RWPE2 (cell line): ENCODE results near the gene CFAP20DC.

Experiments
- ATAC-seq: fragments of 200-7000 bp; cut with Tn5 transposase; 3 replicates; pipeline ENCODE4 v1.9.1; 2021; ENCODE audit warnings: low read depth
- DNase-seq: peaks from one replicate; pipeline ENCODE4 v3.0.0-alpha.2; 2020; ENCODE audit warnings: low spot score
- H3K27ac ChIP-seq: fragments of 450-650 bp; 2 replicates; pipeline ENCODE4 v1.5.1; 2017; ENCODE audit warnings: mild to moderate bottlenecking; ENCODE audit not compliant: poor library complexity, severe bottlenecking
- H3K27me3 ChIP-seq: fragments of 250-450 bp; sonication (Bioruptor Pico); 2 replicates; pipeline ENCODE4 v1.5.1; 2021; ENCODE audit warnings: mild to moderate bottlenecking, moderate library complexity; ENCODE audit not compliant: insufficient read depth, poor library complexity, severe bottlenecking
- H3K36me3 ChIP-seq: fragments of 250-450 bp; sonication (Bioruptor Pico); 2 replicates; pipeline ENCODE4 v1.5.1; 2020; ENCODE audit warnings: low read depth, mild to moderate bottlenecking, moderate library complexity
- H3K4me1 ChIP-seq: fragments of 250-450 bp; sonication (Bioruptor Pico); 2 replicates; pipeline ENCODE4 v1.5.1; 2021; ENCODE audit warnings: mild to moderate bottlenecking, moderate library complexity; ENCODE audit not compliant: insufficient read depth, poor library complexity, severe bottlenecking
- H3K4me3 ChIP-seq: fragments of 250-450 bp; sonication (Bioruptor Pico); 2 replicates; pipeline ENCODE4 v1.5.1; 2021; ENCODE audit warnings: mild to moderate bottlenecking, moderate library complexity; ENCODE audit not compliant: severe bottlenecking
- H3K9me3 ChIP-seq: fragments of 250-450 bp; sonication (Bioruptor Pico); 2 replicates; pipeline ENCODE4 v1.5.1; 2021; ENCODE audit warnings: mild to moderate bottlenecking, moderate library complexity; ENCODE audit not compliant: severe bottlenecking
- CTCF ChIP-seq: fragments of 450-650 bp; IDR thresholded peaks from one replicate; pipeline ENCODE4 v1.5.1; 2017; ENCODE audit warnings: mild to moderate bottlenecking, moderate library complexity; ENCODE audit not compliant: poor library complexity, severe bottlenecking

Gene CFAP20DC

GRCh38 chr3:59085976-59086375 is 36.2 kb upstream of the CFAP20DC start:
- no peak overlapping the region for H3K27ac ChIP-seq
- no peak for TF ChIP-seq CTCF
- peaks cover 11% of the 10 kb centered on the region for H3K4me1 ChIP-seq
- no peaks in the 10 kb centered on the region for H3K9me3 ChIP-seq
- H3K4me3 ChIP-seq, result no peak overlapping the region
- DNase-seq (no peak), ATAC-seq (no peak)
- H3K36me3 ChIP-seq, result no peaks in the 10 kb centered on the region
- H3K27me3 ChIP-seq, result no peaks in the 10 kb centered on the region

- DNase-seq (no peak), ATAC-seq (peak; percentile 55; the same call in 2 of the 3 replicates)
- no peak overlapping the region for H3K27ac ChIP-seq
- H3K4me1 ChIP-seq, result peaks cover 11% of the 10 kb centered on the region
- H3K9me3 ChIP-seq, result no peaks in the 10 kb centered on the region
- TF ChIP-seq CTCF, result no peak
- H3K4me3 ChIP-seq, result no peak overlapping the region
- no peaks in the 10 kb centered on the region for H3K27me3 ChIP-seq
- H3K36me3 ChIP-seq, result no peaks in the 10 kb centered on the region
Measured at GRCh38 chr3:59084583-59084982, 34.8 kb upstream of the CFAP20DC start.

GRCh38 chr3:59082106-59082505 is 32.3 kb upstream of the CFAP20DC start:
- Histone ChIP-seq H3K9me3 (no peaks in the 10 kb centered on the region), H3K27ac (no peak overlapping the region), H3K27me3 (no peaks in the 10 kb centered on the region), H3K4me1 (peaks cover 11% of the 10 kb centered on the region), H3K4me3 (no peak overlapping the region), H3K36me3 (no peaks in the 10 kb centered on the region)
- DNase-seq (no peak), ATAC-seq (no peak)
- no peak for TF ChIP-seq CTCF

DNA sequence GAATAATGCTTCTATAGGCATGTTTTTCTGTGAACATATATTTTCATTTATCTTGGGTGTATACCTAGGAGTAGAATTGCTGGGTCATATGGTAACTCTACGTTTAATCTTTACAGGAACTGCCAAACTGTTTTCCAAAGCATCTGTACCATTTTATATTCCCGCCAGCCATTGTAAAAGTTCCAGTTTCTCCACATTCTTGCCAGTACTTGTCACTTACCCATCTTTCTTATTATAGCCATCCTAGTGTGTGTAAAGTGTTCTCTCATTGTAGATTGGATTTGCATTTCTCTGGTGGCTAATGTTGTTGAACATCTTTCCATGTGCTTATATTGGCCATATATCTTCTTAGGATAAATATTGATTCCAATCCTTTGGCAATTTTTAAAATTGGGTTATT is 31.2 kb upstream of the CFAP20DC start:
- H3K4me1 ChIP-seq, result peaks cover 11% of the 10 kb centered on the region
- no peak for TF ChIP-seq CTCF
- no peak overlapping the region for H3K27ac ChIP-seq
- H3K36me3 ChIP-seq, result no peaks in the 10 kb centered on the region
- H3K9me3 ChIP-seq, result no peaks in the 10 kb centered on the region
- no peaks in the 10 kb centered on the region for H3K27me3 ChIP-seq
- no peak for DNase-seq
- H3K4me3 ChIP-seq, result no peak overlapping the region
- peak; percentile 33; the same call in 1 of the 3 replicates for ATAC-seq

DNA sequence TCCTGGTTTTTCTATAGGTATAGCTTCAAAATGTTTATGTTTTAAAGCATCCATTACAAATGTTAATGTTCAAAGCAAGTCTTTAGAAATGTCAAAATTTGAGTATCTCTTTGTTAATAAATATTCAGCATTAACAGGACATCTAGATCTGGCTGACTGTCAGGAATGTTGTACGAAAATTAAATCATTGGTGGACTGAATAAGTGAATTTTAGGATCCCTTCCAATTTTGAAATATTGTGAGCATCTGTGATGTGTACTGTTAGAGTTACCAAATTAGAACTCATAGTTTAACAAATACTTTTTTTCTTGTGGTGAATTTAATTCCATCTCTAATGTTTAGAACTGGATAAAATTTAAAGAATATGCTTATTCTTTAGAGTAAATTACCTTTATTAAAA is 30.1 kb upstream of the CFAP20DC start:
- no peak for DNase-seq
- H3K4me1 ChIP-seq, result peaks cover 11% of the 10 kb centered on the region
- H3K27me3 ChIP-seq, result no peaks in the 10 kb centered on the region
- H3K9me3 ChIP-seq, result no peaks in the 10 kb centered on the region
- TF ChIP-seq CTCF, result no peak
- no peak for ATAC-seq
- no peak overlapping the region for H3K4me3 ChIP-seq
- H3K27ac ChIP-seq, result no peak overlapping the region
- no peaks in the 10 kb centered on the region for H3K36me3 ChIP-seq
